ENCODE data around the gene SEPTIN12. TPM values are rescaled to one million over a fixed set of nuclear protein-coding genes. Genes with fewer than 3 reads are reported as not detected.

The SEPTIN12 gene
- total and polyA plus RNA-seq, 10 of the 15 experiments (the other 5 are each of a cell fraction or from before 2014, with no cell fraction given) = not detected

DNA sequence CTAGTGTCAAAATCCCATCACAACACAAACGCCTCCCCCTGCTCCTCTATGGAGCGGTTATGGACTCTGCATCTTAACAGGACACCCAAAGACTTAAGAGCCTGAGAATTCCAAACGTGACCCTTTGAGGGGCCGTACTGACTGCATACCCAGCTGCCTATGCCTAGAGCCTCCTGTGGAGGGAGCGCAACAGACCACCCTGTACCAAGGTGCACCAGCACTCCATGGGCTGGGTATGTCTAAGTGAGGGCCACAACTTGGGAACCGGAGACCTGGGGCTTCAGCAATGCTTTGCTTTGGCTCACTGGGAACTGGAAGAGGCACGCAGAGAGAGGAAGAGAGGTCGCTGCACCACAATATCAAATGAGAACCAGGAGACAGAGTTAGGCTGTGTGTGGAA, 59.5 kb downstream of the SEPTIN12 start:
- RAD21 ChIA-PET (ENCODE audit: unreplicated experiment) = no interaction called here
- ATAC-seq (no peak), FAIRE-seq (no peak), DNase-seq (ENCODE audit: low read depth, low spot score) (no peak)
- no peaks in the 10 kb centered on the region for H3K4me1 ChIP-seq (ENCODE audit: control insufficient read depth, insufficient read depth, low read length)
- WGBS (ENCODE audit: insufficient coverage, insufficient replicate concordance, low lambda C conversion rate, missing lambda C conversion rate) = 92% methylated on average over 8 of the region's 8 CpGs
- POLR2A ChIA-PET = no interaction called here
- CTCF ChIA-PET = interaction anchor here (0.9 kb wide), 1 partner anchor 475 kb away, joined by 3 read pairs; no protein-coding TSS in a partner anchor
- no peak overlapping the region for H2AFZ ChIP-seq (ENCODE audit: control insufficient read depth, low read depth, low read length)
- no peak overlapping the region for H3K4me3 ChIP-seq
- peaks cover 0 to 2% of the 10 kb centered on the region in 2 experiments; a peak in 3 of 4 replicates for H3K36me3 ChIP-seq (ENCODE audit: control insufficient read depth in 2 of 2, insufficient read depth in 2 of 2, low read length in 1 of 2)
- H3K9me3 ChIP-seq (replicated peaks; ENCODE audit: control insufficient read depth, insufficient read depth, low read length) = no peaks in the 10 kb centered on the region
- H3K79me2 ChIP-seq (ENCODE audit: control insufficient read depth, insufficient read depth, low read length) = peaks cover 10% of the 10 kb centered on the region
- no peak overlapping the region for H3K27ac ChIP-seq (ENCODE audit: control insufficient read depth, insufficient read depth)
- in situ Hi-C loops (cut with MboI) (no loop called here), intact Hi-C loops (cut with micrococcal nuclease; ENCODE audit: unreplicated experiment) (no loop called here)
- SMC1A ChIA-PET (ENCODE audit: uncharacterized antibody, unreplicated experiment) = no interaction called here
- no peak overlapping the region for H3K4me2 ChIP-seq (ENCODE audit: control insufficient read depth, insufficient read depth)
- H3K27me3 ChIP-seq (replicated peaks in 1 of 2; ENCODE audit: control insufficient read depth in 2 of 2, insufficient read depth in 2 of 2, low read length in 1 of 2) = no peaks in the 10 kb centered on the region
- TF ChIP-seq EZH2 (IDR thresholded peaks at IDR 0.05; ENCODE audit: borderline replicate concordance, control insufficient read depth, low read depth, low read length) (no peak), CHD1 (IDR thresholded peaks at IDR 0.05; ENCODE audit: low read depth, low read length) (no peak), SUPT20H (IDR thresholded peaks at IDR 0.05; ENCODE audit: borderline replicate concordance, control insufficient read depth, low read depth, low read length) (no peak), BRCA1 (IDR thresholded peaks at IDR 0.05; ENCODE audit: low read depth, low read length) (no peak), SUZ12 (IDR thresholded peaks at IDR 0.05; ENCODE audit: unreplicated experiment) (no peak), ZNF207 (IDR thresholded peaks at IDR 0.05; ENCODE audit: borderline replicate concordance) (no peak)
- TF ChIP-seq, protein P1, sequence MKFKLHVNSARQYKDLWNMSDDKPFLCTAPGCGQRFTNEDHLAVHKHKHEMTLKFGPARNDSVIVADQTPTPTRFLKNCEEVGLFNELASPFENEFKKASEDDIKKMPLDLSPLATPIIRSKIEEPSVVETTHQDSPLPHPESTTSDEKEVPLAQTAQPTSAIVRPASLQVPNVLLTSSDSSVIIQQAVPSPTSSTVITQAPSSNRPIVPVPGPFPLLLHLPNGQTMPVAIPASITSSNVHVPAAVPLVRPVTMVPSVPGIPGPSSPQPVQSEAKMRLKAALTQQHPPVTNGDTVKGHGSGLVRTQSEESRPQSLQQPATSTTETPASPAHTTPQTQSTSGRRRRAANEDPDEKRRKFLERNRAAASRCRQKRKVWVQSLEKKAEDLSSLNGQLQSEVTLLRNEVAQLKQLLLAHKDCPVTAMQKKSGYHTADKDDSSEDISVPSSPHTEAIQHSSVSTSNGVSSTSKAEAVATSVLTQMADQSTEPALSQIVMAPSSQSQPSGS (IDR thresholded peaks at IDR 0.05; ENCODE audit: low read length) = no peak
- TF ChIP-seq, protein P2, sequence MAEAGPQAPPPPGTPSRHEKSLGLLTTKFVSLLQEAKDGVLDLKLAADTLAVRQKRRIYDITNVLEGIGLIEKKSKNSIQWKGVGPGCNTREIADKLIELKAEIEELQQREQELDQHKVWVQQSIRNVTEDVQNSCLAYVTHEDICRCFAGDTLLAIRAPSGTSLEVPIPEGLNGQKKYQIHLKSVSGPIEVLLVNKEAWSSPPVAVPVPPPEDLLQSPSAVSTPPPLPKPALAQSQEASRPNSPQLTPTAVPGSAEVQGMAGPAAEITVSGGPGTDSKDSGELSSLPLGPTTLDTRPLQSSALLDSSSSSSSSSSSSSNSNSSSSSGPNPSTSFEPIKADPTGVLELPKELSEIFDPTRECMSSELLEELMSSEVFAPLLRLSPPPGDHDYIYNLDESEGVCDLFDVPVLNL (IDR thresholded peaks at IDR 0.05; ENCODE audit: low read depth, low read length) = no peak
- TF ChIP-seq, protein P3, sequence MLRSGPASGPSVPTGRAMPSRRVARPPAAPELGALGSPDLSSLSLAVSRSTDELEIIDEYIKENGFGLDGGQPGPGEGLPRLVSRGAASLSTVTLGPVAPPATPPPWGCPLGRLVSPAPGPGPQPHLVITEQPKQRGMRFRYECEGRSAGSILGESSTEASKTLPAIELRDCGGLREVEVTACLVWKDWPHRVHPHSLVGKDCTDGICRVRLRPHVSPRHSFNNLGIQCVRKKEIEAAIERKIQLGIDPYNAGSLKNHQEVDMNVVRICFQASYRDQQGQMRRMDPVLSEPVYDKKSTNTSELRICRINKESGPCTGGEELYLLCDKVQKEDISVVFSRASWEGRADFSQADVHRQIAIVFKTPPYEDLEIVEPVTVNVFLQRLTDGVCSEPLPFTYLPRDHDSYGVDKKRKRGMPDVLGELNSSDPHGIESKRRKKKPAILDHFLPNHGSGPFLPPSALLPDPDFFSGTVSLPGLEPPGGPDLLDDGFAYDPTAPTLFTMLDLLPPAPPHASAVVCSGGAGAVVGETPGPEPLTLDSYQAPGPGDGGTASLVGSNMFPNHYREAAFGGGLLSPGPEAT (IDR thresholded peaks at IDR 0.05; ENCODE audit: low read depth) = no peak
- BruUV-seq (replicated peaks) = no TSS peak
- no peaks in the 10 kb centered on the region for H4K20me1 ChIP-seq (ENCODE audit: control insufficient read depth, insufficient read depth)
- no peak overlapping the region for H3K9ac ChIP-seq (ENCODE audit: control insufficient read depth, insufficient read depth, low read length)

Small RNA genes within 50 kb of the gene (small RNA-seq; reads per million reads assigned to genes)
- not detected for gene RF00017

Other genes starting within 250 kb of the SEPTIN12 start
Only the 7 nearest of the 15 such genes appear.
- 11.2 and 14.2 TPM in 2 replicates for gene ANKS3, start 54.1 kb downstream of the SEPTIN12 start, total RNA-seq (2014; rRNA removed)
- 6.7 and 8.2 TPM in 2 replicates for gene ANKS3, start 54.1 kb downstream of the SEPTIN12 start, total RNA-seq (2014; rRNA removed; fragmentation: Illumina TruSeq; extraction: Trizol)
- 12.9 and 13.4 TPM in 2 replicates for gene ANKS3, start 54.1 kb downstream of the SEPTIN12 start, total RNA-seq (2021)
- 7.0 and 9.1 TPM in 2 replicates for gene ANKS3, start 54.1 kb downstream of the SEPTIN12 start, polyA plus RNA-seq (2011; rRNA removed)
- gene ANKS3, start 54.1 kb downstream of the SEPTIN12 start, polyA plus RNA-seq (2014; fragmentation: Illumina TruSeq; extraction: Trizol) = 4.3 and 5.0 TPM in 2 replicates
- under 1 TPM; 0.29 to 0.52 TPM for gene ANKS3, start 54.1 kb downstream of the SEPTIN12 start, polyA plus RNA-seq (2014; fragmentation: Nextera tagmentation; extraction: Ambion mirVana)
- 12.2 and 15.4 TPM in 2 replicates for gene ANKS3, start 54.1 kb downstream of the SEPTIN12 start, polyA plus RNA-seq (2014; rRNA removed)
- gene ANKS3, start 54.1 kb downstream of the SEPTIN12 start, polyA plus RNA-seq (2016; fragmentation: Nextera tagmentation; extraction: Ambion mirVana) = 1 to 10 TPM; 7.7 to 8.8 TPM
- gene DNAAF8, start 53.8 kb downstream of the SEPTIN12 start, total RNA-seq (2014; rRNA removed) = 0.22 and 0.56 TPM in 2 replicates
- gene DNAAF8, start 53.8 kb downstream of the SEPTIN12 start, total RNA-seq (2014; rRNA removed; fragmentation: Illumina TruSeq; extraction: Trizol) = 0.09 and 0.22 TPM in 2 replicates
- 0.21 and 0.36 TPM in 2 replicates for gene DNAAF8, start 53.8 kb downstream of the SEPTIN12 start, total RNA-seq (2021)
- gene DNAAF8, start 53.8 kb downstream of the SEPTIN12 start, polyA plus RNA-seq (2011; rRNA removed) = 0.03 and 0.22 TPM in 2 replicates
- 0.01 TPM in 1 of 2 replicates, not detected in the other for gene DNAAF8, start 53.8 kb downstream of the SEPTIN12 start, polyA plus RNA-seq (2014; fragmentation: Illumina TruSeq; extraction: Trizol)
- not detected for gene DNAAF8, start 53.8 kb downstream of the SEPTIN12 start, polyA plus RNA-seq (2014; fragmentation: Nextera tagmentation; extraction: Ambion mirVana)
- gene DNAAF8, start 53.8 kb downstream of the SEPTIN12 start, polyA plus RNA-seq (2014; rRNA removed) = 0.13 and 0.16 TPM in 2 replicates
- under 1 TPM; 0.21 to 0.78 TPM for gene DNAAF8, start 53.8 kb downstream of the SEPTIN12 start, polyA plus RNA-seq (2016; fragmentation: Nextera tagmentation; extraction: Ambion mirVana)
- 6.2 and 7.1 TPM in 2 replicates for gene ZNF500, start 21.2 kb downstream of the SEPTIN12 start, total RNA-seq (2014; rRNA removed)
- 3.5 and 4.2 TPM in 2 replicates for gene ZNF500, start 21.2 kb downstream of the SEPTIN12 start, total RNA-seq (2014; rRNA removed; fragmentation: Illumina TruSeq; extraction: Trizol)
- gene ZNF500, start 21.2 kb downstream of the SEPTIN12 start, total RNA-seq (2021) = 9.5 and 13.1 TPM in 2 replicates
- gene ZNF500, start 21.2 kb downstream of the SEPTIN12 start, polyA plus RNA-seq (2011; rRNA removed) = 2.5 and 4.9 TPM in 2 replicates
- 1.3 and 3.2 TPM in 2 replicates for gene ZNF500, start 21.2 kb downstream of the SEPTIN12 start, polyA plus RNA-seq (2014; fragmentation: Illumina TruSeq; extraction: Trizol)
- gene ZNF500, start 21.2 kb downstream of the SEPTIN12 start, polyA plus RNA-seq (2014; fragmentation: Nextera tagmentation; extraction: Ambion mirVana) = 1 to 10 TPM in 1 of 2 experiments, under 1 TPM in 1; 0.99 to 1.0 TPM
- 6.4 and 8.2 TPM in 2 replicates for gene ZNF500, start 21.2 kb downstream of the SEPTIN12 start, polyA plus RNA-seq (2014; rRNA removed)
- 1 to 10 TPM; 6.7 to 7.7 TPM for gene ZNF500, start 21.2 kb downstream of the SEPTIN12 start, polyA plus RNA-seq (2016; fragmentation: Nextera tagmentation; extraction: Ambion mirVana)
- not detected in 2 replicates for gene SMIM22, start 7.0 kb upstream of the SEPTIN12 start, total RNA-seq (2014; rRNA removed)
- gene SMIM22, start 7.0 kb upstream of the SEPTIN12 start, total RNA-seq (2014; rRNA removed; fragmentation: Illumina TruSeq; extraction: Trizol) = not detected in 2 replicates
- 0.61 TPM in 1 of 2 replicates, not detected in the other for gene SMIM22, start 7.0 kb upstream of the SEPTIN12 start, total RNA-seq (2021)
- gene SMIM22, start 7.0 kb upstream of the SEPTIN12 start, polyA plus RNA-seq (2011; rRNA removed) = 0.26 and 0.83 TPM in 2 replicates
- not detected in 2 replicates for gene SMIM22, start 7.0 kb upstream of the SEPTIN12 start, polyA plus RNA-seq (2014; fragmentation: Illumina TruSeq; extraction: Trizol)
- gene SMIM22, start 7.0 kb upstream of the SEPTIN12 start, polyA plus RNA-seq (2014; fragmentation: Nextera tagmentation; extraction: Ambion mirVana) = not detected
- gene SMIM22, start 7.0 kb upstream of the SEPTIN12 start, polyA plus RNA-seq (2014; rRNA removed) = not detected in 2 replicates
- gene SMIM22, start 7.0 kb upstream of the SEPTIN12 start, polyA plus RNA-seq (2016; fragmentation: Nextera tagmentation; extraction: Ambion mirVana) = not detected
- gene ROGDI, start 14.3 kb upstream of the SEPTIN12 start, total RNA-seq (2014; rRNA removed) = 11.6 and 15.9 TPM in 2 replicates
- gene ROGDI, start 14.3 kb upstream of the SEPTIN12 start, total RNA-seq (2014; rRNA removed; fragmentation: Illumina TruSeq; extraction: Trizol) = 7.9 and 8.0 TPM in 2 replicates
- 13.7 and 14.7 TPM in 2 replicates for gene ROGDI, start 14.3 kb upstream of the SEPTIN12 start, total RNA-seq (2021)
- gene ROGDI, start 14.3 kb upstream of the SEPTIN12 start, polyA plus RNA-seq (2011; rRNA removed) = 8.5 and 12.9 TPM in 2 replicates
- gene ROGDI, start 14.3 kb upstream of the SEPTIN12 start, polyA plus RNA-seq (2014; fragmentation: Illumina TruSeq; extraction: Trizol) = 1.9 and 7.6 TPM in 2 replicates
- gene ROGDI, start 14.3 kb upstream of the SEPTIN12 start, polyA plus RNA-seq (2014; fragmentation: Nextera tagmentation; extraction: Ambion mirVana) = 1 to 10 TPM in 1 of 2 experiments, under 1 TPM in 1; 0.40 to 2.2 TPM
- gene ROGDI, start 14.3 kb upstream of the SEPTIN12 start, polyA plus RNA-seq (2014; rRNA removed) = 21.3 and 22.8 TPM in 2 replicates
- 10 to 100 TPM; 23.1 to 23.5 TPM for gene ROGDI, start 14.3 kb upstream of the SEPTIN12 start, polyA plus RNA-seq (2016; fragmentation: Nextera tagmentation; extraction: Ambion mirVana)
- 31.1 and 40.9 TPM in 2 replicates for gene GLYR1, start 58.9 kb upstream of the SEPTIN12 start, total RNA-seq (2014; rRNA removed)
- gene GLYR1, start 58.9 kb upstream of the SEPTIN12 start, total RNA-seq (2014; rRNA removed; fragmentation: Illumina TruSeq; extraction: Trizol) = 48.8 and 50.3 TPM in 2 replicates
- gene GLYR1, start 58.9 kb upstream of the SEPTIN12 start, total RNA-seq (2021) = 81.9 and 90.2 TPM in 2 replicates
- 49.7 and 50.4 TPM in 2 replicates for gene GLYR1, start 58.9 kb upstream of the SEPTIN12 start, polyA plus RNA-seq (2011; rRNA removed)
- 82.7 and 83.3 TPM in 2 replicates for gene GLYR1, start 58.9 kb upstream of the SEPTIN12 start, polyA plus RNA-seq (2014; fragmentation: Illumina TruSeq; extraction: Trizol)
- gene GLYR1, start 58.9 kb upstream of the SEPTIN12 start, polyA plus RNA-seq (2014; fragmentation: Nextera tagmentation; extraction: Ambion mirVana) = 10 to 100 TPM in 1 of 2 experiments, 1 to 10 TPM in 1; 7.3 to 10.1 TPM
- 69.7 and 74.8 TPM in 2 replicates for gene GLYR1, start 58.9 kb upstream of the SEPTIN12 start, polyA plus RNA-seq (2014; rRNA removed)
- gene GLYR1, start 58.9 kb upstream of the SEPTIN12 start, polyA plus RNA-seq (2016; fragmentation: Nextera tagmentation; extraction: Ambion mirVana) = 10 to 100 TPM; 63.9 to 68.9 TPM
- gene UBN1, start 59.1 kb upstream of the SEPTIN12 start, total RNA-seq (2014; rRNA removed) = 12.4 and 14.2 TPM in 2 replicates
- gene UBN1, start 59.1 kb upstream of the SEPTIN12 start, total RNA-seq (2014; rRNA removed; fragmentation: Illumina TruSeq; extraction: Trizol) = 11.8 and 13.6 TPM in 2 replicates
- 28.0 and 32.5 TPM in 2 replicates for gene UBN1, start 59.1 kb upstream of the SEPTIN12 start, total RNA-seq (2021)
- gene UBN1, start 59.1 kb upstream of the SEPTIN12 start, polyA plus RNA-seq (2011; rRNA removed) = 7.8 and 10.5 TPM in 2 replicates
- gene UBN1, start 59.1 kb upstream of the SEPTIN12 start, polyA plus RNA-seq (2014; fragmentation: Illumina TruSeq; extraction: Trizol) = 17.5 and 23.2 TPM in 2 replicates
- 1 to 10 TPM; 2.1 to 2.2 TPM for gene UBN1, start 59.1 kb upstream of the SEPTIN12 start, polyA plus RNA-seq (2014; fragmentation: Nextera tagmentation; extraction: Ambion mirVana)
- gene UBN1, start 59.1 kb upstream of the SEPTIN12 start, polyA plus RNA-seq (2014; rRNA removed) = 16.8 and 18.8 TPM in 2 replicates
- 10 to 100 TPM; 12.6 to 14.6 TPM for gene UBN1, start 59.1 kb upstream of the SEPTIN12 start, polyA plus RNA-seq (2016; fragmentation: Nextera tagmentation; extraction: Ambion mirVana)